ENCODE data around the gene SH3GL2.

SH3GL2 gene

DNA sequence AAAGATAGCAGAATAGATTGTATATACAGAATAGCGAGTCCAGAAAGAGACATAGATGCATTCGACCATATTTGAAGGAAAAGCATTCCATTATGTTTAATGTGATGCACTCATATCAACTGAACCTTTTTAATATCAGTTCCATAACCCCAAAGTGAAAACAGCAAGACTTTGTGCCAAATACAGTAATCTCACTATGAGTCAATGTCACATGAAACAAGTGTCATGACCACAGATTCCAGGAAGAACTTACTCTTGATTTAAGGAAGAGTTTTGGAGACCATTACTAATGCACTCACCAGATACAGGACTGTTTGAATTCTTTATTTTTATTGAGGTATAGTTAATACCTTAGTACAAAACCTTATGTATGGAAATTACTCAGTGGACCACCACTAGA, 220.5 kb downstream of the SH3GL2 start:
- Histone ChIP-seq H3K4me3 (replicated peaks; ENCODE audit: low read depth, low read length) (no peak overlapping the region), H3K36me3 (ENCODE audit: control insufficient read depth, insufficient read depth, low read length) (no peaks in the 10 kb centered on the region), H3K27me3 (replicated peaks; ENCODE audit: control insufficient read depth, insufficient read depth, low read length) (no peaks in the 10 kb centered on the region)
- DNase-seq (ENCODE audit: extremely low read depth, insufficient read length) = no peak
- TF ChIP-seq, protein P1, sequence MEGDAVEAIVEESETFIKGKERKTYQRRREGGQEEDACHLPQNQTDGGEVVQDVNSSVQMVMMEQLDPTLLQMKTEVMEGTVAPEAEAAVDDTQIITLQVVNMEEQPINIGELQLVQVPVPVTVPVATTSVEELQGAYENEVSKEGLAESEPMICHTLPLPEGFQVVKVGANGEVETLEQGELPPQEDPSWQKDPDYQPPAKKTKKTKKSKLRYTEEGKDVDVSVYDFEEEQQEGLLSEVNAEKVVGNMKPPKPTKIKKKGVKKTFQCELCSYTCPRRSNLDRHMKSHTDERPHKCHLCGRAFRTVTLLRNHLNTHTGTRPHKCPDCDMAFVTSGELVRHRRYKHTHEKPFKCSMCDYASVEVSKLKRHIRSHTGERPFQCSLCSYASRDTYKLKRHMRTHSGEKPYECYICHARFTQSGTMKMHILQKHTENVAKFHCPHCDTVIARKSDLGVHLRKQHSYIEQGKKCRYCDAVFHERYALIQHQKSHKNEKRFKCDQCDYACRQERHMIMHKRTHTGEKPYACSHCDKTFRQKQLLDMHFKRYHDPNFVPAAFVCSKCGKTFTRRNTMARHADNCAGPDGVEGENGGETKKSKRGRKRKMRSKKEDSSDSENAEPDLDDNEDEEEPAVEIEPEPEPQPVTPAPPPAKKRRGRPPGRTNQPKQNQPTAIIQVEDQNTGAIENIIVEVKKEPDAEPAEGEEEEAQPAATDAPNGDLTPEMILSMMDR (IDR thresholded peaks at IDR 0.05; ENCODE audit: insufficient read depth, low read length, poor library complexity, severe bottlenecking) = no peak

DNA sequence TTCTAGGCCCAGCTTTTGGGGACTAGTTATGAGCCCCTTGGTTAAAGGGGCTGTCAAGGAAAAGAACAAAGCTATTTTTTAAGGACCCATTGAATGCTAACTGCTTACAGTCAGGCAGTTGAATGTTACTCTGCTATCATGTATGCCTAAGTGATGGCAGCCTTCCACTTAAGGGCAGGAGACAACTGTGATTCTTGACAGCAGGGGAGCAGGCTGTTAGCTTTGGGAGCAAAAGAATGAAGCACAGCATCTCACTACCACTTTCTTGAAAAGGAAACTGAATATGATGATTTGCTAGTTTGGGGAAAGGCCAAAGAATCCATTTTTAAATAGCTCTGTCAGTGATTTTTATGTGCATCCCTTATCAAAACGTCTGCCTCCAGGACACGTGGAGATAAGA, 221.6 kb downstream of the SH3GL2 start:
- Histone ChIP-seq H3K27me3 (replicated peaks; ENCODE audit: control insufficient read depth, insufficient read depth, low read length) (no peaks in the 10 kb centered on the region), H3K36me3 (ENCODE audit: control insufficient read depth, insufficient read depth, low read length) (no peaks in the 10 kb centered on the region), H3K4me3 (replicated peaks; ENCODE audit: low read depth, low read length) (no peak overlapping the region)
- TF ChIP-seq, protein P1 (IDR thresholded peaks at IDR 0.05; ENCODE audit: insufficient read depth, low read length, poor library complexity, severe bottlenecking) = no peak
- no peak for DNase-seq (ENCODE audit: extremely low read depth, insufficient read length)

DNA sequence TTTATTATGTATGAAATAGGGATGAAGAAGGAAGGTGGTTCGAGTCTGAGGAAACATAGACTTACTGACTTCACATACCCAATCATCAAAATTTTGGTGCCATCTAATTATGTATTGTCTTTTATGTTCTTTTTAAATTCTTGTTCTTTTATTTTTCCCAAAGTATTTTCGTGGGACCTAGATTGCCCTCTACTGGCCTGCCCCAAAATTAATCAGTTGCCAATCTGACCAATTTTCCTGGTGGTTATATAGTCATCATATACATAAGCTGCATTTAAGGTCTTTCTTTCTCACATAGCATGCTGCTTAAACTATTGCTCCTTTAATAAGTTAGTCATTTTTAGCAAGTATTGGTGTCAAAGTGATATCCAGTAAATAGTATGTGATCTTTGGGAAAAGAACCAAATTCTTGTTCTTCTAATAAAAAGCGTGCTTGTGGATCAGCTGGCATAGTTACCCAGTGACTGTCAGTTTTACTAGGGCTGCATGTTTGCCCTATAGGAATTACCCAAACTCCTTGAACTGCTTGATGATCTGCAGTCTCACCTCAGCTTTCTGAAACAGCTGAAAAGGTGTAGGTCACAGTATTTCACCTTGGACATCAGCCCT, 223.5 kb downstream of the SH3GL2 start:
- Histone ChIP-seq H3K27me3 (replicated peaks; ENCODE audit: control insufficient read depth, insufficient read depth, low read length) (no peaks in the 10 kb centered on the region), H3K36me3 (ENCODE audit: control insufficient read depth, insufficient read depth, low read length) (no peaks in the 10 kb centered on the region), H3K4me3 (replicated peaks; ENCODE audit: low read depth, low read length) (no peak overlapping the region)
- TF ChIP-seq, protein P1 (IDR thresholded peaks at IDR 0.05; ENCODE audit: insufficient read depth, low read length, poor library complexity, severe bottlenecking) = peak; percentile 47
- no peak for DNase-seq (ENCODE audit: extremely low read depth, insufficient read length)

DNA sequence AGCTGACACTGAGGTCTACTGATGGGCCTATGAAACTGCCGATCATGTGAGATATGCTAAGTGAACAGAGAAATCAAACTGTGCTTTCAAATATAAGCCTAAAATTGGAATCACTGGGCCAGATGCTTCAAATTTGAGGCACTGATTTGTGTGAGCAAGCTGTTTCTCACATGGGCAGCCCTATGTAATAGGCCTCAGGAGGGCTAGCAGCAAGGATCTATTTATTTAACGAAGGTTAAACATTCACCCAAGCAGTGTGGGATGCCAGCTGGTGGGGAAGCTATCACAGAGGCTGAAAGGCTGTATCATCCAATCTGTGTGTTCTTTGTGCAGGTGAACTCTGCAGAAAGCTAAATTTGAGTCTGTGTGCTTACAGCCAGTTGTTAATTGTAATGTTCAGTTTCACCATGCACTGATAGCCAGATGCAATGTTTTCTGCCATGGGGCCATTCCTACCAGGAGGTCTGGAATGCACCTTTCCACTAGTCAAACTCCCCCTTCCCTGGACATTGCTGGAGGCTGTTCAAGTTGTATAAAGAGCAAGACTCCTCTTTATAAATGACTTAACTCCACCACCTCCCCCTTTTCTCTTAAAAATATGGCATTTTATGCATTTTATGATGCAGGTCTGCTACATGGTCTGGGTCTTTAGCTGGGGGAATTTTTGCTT, 228.9 kb downstream of the SH3GL2 start:
- TF ChIP-seq, protein P1 (IDR thresholded peaks at IDR 0.05; ENCODE audit: insufficient read depth, low read length, poor library complexity, severe bottlenecking) = no peak
- no peak overlapping the region for H3K4me3 ChIP-seq (replicated peaks; ENCODE audit: low read depth, low read length)
- H3K36me3 ChIP-seq (ENCODE audit: control insufficient read depth, insufficient read depth, low read length) = no peaks in the 10 kb centered on the region
- DNase-seq (ENCODE audit: extremely low read depth, insufficient read length) = no peak
- H3K27me3 ChIP-seq (replicated peaks; ENCODE audit: control insufficient read depth, insufficient read depth, low read length) = no peaks in the 10 kb centered on the region

DNA sequence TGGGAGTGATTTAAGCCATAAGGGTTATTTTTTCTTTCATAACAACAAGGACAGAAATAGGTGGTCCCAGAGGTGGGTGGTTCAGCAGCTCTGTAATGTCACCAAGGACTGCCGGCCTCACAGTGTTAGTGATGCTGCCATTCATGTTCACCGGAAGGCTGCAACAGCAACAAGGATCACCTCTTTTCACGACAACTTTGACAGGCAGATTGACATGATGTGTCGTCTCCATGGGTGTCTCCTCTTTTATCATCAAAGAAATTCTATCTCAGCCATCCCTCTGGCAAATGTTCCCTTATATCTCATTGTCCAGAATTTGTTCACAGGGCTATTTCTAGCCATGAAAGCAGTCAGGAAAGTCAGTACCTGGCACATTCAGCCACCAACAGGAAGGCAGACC, 231.5 kb downstream of the SH3GL2 start:
- TF ChIP-seq, protein P1 (IDR thresholded peaks at IDR 0.05; ENCODE audit: insufficient read depth, low read length, poor library complexity, severe bottlenecking) = no peak
- Histone ChIP-seq H3K27me3 (replicated peaks; ENCODE audit: control insufficient read depth, insufficient read depth, low read length) (no peaks in the 10 kb centered on the region), H3K4me3 (replicated peaks; ENCODE audit: low read depth, low read length) (no peak overlapping the region), H3K36me3 (ENCODE audit: control insufficient read depth, insufficient read depth, low read length) (no peaks in the 10 kb centered on the region)
- no peak for DNase-seq (ENCODE audit: extremely low read depth, insufficient read length)

Measured in GM06990 (cell line).